MM.1S (cell line): Measurements from ENCODE around the gene CIRBP.

Experiments
- DNase-seq: peaks from one replicate; pipeline ENCODE4 v3.0.0-alpha.2; 2015
- H2AFZ ChIP-seq: fragments of 300-600 bp; sonication (generic); 2 replicates; pipeline ENCODE4 v1.6.0; 2016; ENCODE audit warnings: antibody characterized with exemption, low read length
- H3F3A ChIP-seq: fragments of 300-600 bp; sonication (generic); 2 replicates; pipeline ENCODE4 v1.6.1; 2016; ENCODE audit warnings: mild to moderate bottlenecking, antibody characterized with exemption, low read length, moderate library complexity, mixed read lengths; ENCODE audit not compliant: insufficient read depth
- H3K27ac ChIP-seq: fragments of 300-600 bp; sonication (generic); 2 replicates; pipeline ENCODE4 v1.5.1; 2016; ENCODE audit warnings: mild to moderate bottlenecking, low read length
- H3K27me3 ChIP-seq: fragments of 300-600 bp; sonication (generic); replicated peaks from 2 replicates; pipeline ENCODE4 v1.6.0; 2016; ENCODE audit warnings: low read length; ENCODE audit not compliant: insufficient read depth
- H3K36me3 ChIP-seq: fragments of 300-600 bp; sonication (generic); replicated peaks from 2 replicates; pipeline ENCODE4 v1.6.1; 2016; ENCODE audit warnings: mild to moderate bottlenecking, low read length, mixed read lengths; ENCODE audit not compliant: insufficient read depth
- H3K4me1 ChIP-seq: fragments of 300-600 bp; sonication (generic); 2 replicates; pipeline ENCODE4 v1.6.1; 2016; ENCODE audit warnings: low read length, mixed read lengths
- H3K4me2 ChIP-seq: fragments of 300-600 bp; sonication (generic); 2 replicates; pipeline ENCODE4 v1.6.0; 2016; ENCODE audit warnings: low read depth, low read length
- H3K4me3 ChIP-seq: fragments of 300-600 bp; sonication (generic); 2 replicates; pipeline ENCODE4 v1.5.1; 2016; ENCODE audit warnings: low read length, mixed read lengths
- H3K79me2 ChIP-seq: fragments of 300-600 bp; sonication (generic); 2 replicates; pipeline ENCODE4 v1.6.1; 2016; ENCODE audit warnings: mixed run types, low read length, mixed read lengths
- H3K9ac ChIP-seq: fragments of 300-600 bp; sonication (generic); 2 replicates; pipeline ENCODE4 v1.6.1; 2016; ENCODE audit warnings: low read length, mixed read lengths
- H3K9me2 ChIP-seq: fragments of 300-600 bp; sonication (generic); replicated peaks from 2 replicates; pipeline ENCODE4 v1.6.1; 2016; ENCODE audit warnings: mild to moderate bottlenecking, low read length, mixed read lengths; ENCODE audit not compliant: insufficient read depth
- H3K9me3 ChIP-seq: fragments of 300-600 bp; sonication (generic); replicated peaks from 2 replicates; pipeline ENCODE4 v1.6.1; 2016; ENCODE audit warnings: mild to moderate bottlenecking, low read length, mixed read lengths; ENCODE audit not compliant: insufficient read depth
- H4K20me1 ChIP-seq: fragments of 300-600 bp; sonication (generic); 2 replicates; pipeline ENCODE4 v1.6.1; 2016; ENCODE audit warnings: mild to moderate bottlenecking, low read length, moderate library complexity, mixed read lengths; ENCODE audit not compliant: insufficient read depth
- CTCF ChIP-seq: fragments of 300-600 bp; sonication (generic); IDR thresholded peaks from 2 replicates; pipeline ENCODE4 v1.5.1; 2016; ENCODE audit warnings: antibody characterized with exemption, low read length, mixed read lengths
- EZH2 ChIP-seq: fragments of 300-600 bp; sonication (generic); optimal IDR thresholded peaks from 2 replicates; pipeline ENCODE3; 2017; ENCODE audit warnings: low read depth, mild to moderate bottlenecking, antibody characterized with exemption, low read length, mixed read lengths
- EZH2phosphoT487 ChIP-seq: fragments of 300-600 bp; sonication (generic); IDR thresholded peaks from 2 replicates; pipeline ENCODE4 v1.6.1; 2018; ENCODE audit warnings: antibody characterized with exemption, low read length

Gene CIRBP

DNA sequence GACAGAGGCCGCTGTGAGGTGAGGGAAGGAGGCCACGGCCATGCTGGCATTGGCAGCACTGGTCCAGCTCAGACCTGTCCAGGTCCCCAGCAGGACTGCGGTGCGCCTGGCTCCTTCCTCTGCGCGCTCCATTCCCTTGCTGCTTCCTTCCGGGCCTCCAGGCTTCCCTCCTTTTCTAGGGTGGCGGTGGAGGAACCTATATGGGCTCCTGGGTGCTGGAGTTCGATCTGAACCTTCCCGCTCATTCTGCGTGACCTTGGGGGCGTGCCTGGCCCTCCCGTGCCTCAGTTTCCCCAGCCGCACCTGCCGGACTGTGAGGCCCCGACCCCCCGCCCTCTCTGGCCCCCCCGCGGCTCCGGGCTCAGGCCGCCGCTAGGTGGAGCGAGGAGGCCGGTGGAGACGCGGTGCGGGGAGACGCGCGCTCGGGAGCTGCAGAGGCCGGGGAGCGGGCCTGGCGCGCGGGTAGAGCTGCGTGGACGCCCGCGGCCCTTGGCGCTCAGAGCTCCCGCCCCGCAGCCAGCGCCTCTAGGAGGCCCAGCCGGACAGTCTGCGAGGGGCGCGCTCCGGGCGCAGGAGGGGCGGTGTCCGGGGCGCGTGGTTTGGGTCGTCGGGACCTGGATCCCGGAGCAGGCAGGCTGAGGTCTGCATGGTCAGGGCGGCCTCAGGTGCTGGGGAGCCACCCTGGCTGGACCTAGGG lies 46.5 kb downstream of the CIRBP start:
- H4K20me1 ChIP-seq: no peaks in the 10 kb centered on the region
- DNase-seq: peak; percentile 34
- no peak overlapping the region for H2AFZ ChIP-seq
- H3K9me3 ChIP-seq: no peaks in the 10 kb centered on the region
- H3K9ac ChIP-seq: no peak overlapping the region
- no peak overlapping the region for H3K27ac ChIP-seq
- no peaks in the 10 kb centered on the region for H3K9me2 ChIP-seq
- peaks cover 96% of the 10 kb centered on the region for H3K27me3 ChIP-seq
- H3F3A ChIP-seq: no peaks in the 10 kb centered on the region
- no peaks in the 10 kb centered on the region for H3K4me1 ChIP-seq
- no peak overlapping the region for H3K4me3 ChIP-seq
- peak; percentile 59 for TF ChIP-seq CTCF
- no peak for TF ChIP-seq EZH2
- no peak for TF ChIP-seq EZH2phosphoT487
- no peaks in the 10 kb centered on the region for H3K79me2 ChIP-seq
- no peaks in the 10 kb centered on the region for H3K36me3 ChIP-seq
- H3K4me2 ChIP-seq: peak overlapping the region; percentile 48; the same call in 1 of the 2 replicates

GRCh38 chr19:1316466-1316865 lies 47.3 kb downstream of the CIRBP start:
- DNase-seq: no peak
- TF ChIP-seq EZH2phosphoT487: no peak
- no peak for TF ChIP-seq EZH2
- TF ChIP-seq CTCF: no peak
- Histone ChIP-seq H3K27ac (no peak overlapping the region), H3K4me3 (no peak overlapping the region), H4K20me1 (no peaks in the 10 kb centered on the region), H3K27me3 (peaks cover 95% of the 10 kb centered on the region), H2AFZ (no peak overlapping the region), H3K36me3 (no peaks in the 10 kb centered on the region), H3K9me3 (no peaks in the 10 kb centered on the region), H3K9ac (no peak overlapping the region), H3K79me2 (no peaks in the 10 kb centered on the region), H3K4me2 (no peak overlapping the region), H3F3A (no peaks in the 10 kb centered on the region), H3K9me2 (no peaks in the 10 kb centered on the region), H3K4me1 (no peaks in the 10 kb centered on the region)

- H3K4me3 ChIP-seq: no peak overlapping the region
- H3K27me3 ChIP-seq: peaks cover 95% of the 10 kb centered on the region
- no peak for DNase-seq
These were observed 48.3 kb downstream of the CIRBP start for GRCh38 chr19:1317274-1318003.

More at GRCh38 chr19:1317274-1318003, 48.3 kb downstream of the CIRBP start:
- H2AFZ ChIP-seq: no peak overlapping the region
- no peaks in the 10 kb centered on the region for H3K79me2 ChIP-seq
- no peaks in the 10 kb centered on the region for H3K9me3 ChIP-seq
- no peak overlapping the region for H3K4me2 ChIP-seq
- H3K9me2 ChIP-seq: no peaks in the 10 kb centered on the region
- no peak overlapping the region for H3K9ac ChIP-seq
- no peak overlapping the region for H3K27ac ChIP-seq
- H4K20me1 ChIP-seq: no peaks in the 10 kb centered on the region
- H3F3A ChIP-seq: no peaks in the 10 kb centered on the region
- H3K36me3 ChIP-seq: no peaks in the 10 kb centered on the region
- no peak for TF ChIP-seq EZH2
- no peak for TF ChIP-seq CTCF
- no peak for TF ChIP-seq EZH2phosphoT487
- no peaks in the 10 kb centered on the region for H3K4me1 ChIP-seq
